HS-27A (cell line): ENCODE measurements around the gene SNAP23.

Experiments used
- DNase-seq: peaks from one replicate; pipeline ENCODE4 v3.0.0-alpha.2; 2012; ENCODE audit warnings: low read depth, missing footprints

The SNAP23 gene

DNA sequence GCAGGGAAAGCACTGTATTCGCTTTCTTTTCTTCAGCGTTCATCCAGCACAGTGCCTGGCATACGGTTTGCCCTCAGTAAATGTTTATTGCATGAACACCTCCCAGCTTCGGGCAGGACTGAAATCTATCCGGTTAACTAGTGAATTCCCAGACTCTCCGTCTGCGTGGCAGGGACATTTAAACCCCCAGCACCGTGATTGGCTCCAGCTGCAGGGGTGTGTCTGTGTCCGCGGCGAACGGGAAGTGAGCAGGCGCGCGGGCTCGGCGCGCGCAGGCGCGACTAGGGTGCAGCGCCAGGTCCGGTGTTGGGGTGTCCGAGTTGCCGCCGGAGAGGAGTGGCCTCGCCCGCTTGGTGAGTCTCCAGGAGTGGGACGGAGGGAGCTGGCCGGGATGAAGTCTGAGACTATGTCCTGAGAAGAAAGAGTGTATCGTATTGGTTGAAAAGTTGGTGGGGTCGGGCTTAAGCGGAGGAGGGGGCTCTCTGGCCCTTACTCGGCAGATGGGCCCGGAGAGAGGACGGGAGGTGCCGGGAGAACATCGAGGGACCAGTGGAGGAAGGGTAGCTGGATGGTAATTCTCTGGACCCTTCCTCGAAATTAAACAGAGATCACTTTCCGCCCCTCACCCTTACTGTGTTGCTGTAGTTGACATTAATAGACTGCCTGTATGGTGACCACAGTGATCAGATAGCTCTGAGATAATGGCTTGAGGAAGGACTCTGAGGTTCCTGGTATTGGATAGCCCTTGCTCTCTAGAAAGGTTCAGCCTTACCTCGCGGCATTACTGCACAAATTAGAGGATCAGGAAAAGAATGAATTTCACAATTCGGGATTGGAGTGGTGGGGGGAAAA lies at the start of gene SNAP23:
SNAP23 (plus strand) TSS at position 274 of the 852 bp plus-strand sequence. CDS start 16,213 bp downstream, outside the sequence.
- DNase-seq: peak; percentile 88

DNA sequence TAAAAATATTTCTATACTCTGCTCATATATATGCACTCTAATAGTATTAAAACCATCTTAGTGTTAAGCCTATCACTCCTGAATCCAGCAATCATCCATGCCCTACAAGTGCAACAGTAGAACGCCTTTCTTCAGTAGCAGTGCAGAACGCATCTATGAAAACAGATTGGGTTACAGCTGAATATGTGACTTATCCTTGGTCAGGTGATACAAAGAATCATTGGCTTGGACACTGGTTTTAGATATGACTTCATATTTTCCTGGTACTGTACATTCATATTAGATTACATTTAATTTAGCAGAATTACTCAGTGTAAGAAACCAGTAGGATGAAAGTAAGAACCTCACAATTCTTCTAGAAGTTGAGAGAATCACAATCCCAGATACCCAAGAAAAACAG lies 47.8 kb upstream of the SNAP23 start:
- no peak for DNase-seq

DNA sequence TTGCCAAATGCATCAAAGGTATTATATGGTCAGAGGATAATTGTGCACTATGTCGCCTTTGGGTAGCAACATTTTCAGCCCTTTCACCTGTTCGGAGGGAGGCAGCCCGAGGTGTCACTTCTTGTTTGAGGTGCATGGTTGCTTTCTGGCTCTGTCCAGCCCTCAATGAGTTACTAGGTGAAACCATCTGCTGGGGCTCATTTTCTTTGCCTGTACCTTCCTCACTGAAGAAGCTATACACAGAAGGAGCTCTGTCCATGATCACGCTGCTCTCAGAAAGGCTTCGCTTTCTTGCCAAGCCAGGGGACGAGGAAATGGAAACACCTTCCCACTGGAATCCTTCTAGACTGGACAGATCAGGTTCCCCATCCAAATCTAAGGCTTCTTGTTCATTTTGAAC lies 47.2 kb upstream of the SNAP23 start:
- no peak for DNase-seq

DNA sequence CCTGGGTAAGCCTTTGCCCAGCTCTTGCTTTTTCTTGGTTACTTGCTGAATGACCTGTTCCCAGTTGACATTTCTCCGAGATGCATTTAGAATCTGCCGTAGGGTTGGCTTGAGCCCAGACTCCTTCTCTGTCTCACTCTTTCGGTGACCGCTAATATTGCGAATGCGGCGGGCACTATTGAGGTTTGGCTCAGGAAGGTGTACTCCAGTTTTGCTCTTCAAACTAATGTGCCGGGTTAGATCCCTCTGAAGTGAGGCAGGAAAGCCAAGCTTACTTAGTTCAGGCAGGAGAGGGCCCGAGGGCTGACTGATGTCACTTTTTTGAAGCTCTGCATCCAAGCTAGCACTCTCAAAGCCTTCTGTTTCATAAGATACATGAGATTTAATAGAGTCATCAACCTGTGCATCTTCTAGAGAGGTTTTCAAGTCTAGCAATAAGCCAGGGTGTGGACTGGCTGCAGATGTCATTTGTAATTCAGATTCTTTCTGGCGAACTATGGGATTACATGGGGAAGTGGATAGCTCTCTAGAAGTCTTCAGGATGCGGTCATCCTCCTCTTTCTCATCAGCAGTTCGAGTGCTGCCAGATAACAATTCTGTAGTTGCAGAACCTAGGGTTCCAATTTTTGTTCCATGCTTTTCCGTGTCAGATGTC lies 45.5 kb upstream of the SNAP23 start:
- DNase-seq: no peak

GRCh38 chr15:42450425-42450790 lies 45.0 kb upstream of the SNAP23 start:
- DNase-seq: no peak

DNA sequence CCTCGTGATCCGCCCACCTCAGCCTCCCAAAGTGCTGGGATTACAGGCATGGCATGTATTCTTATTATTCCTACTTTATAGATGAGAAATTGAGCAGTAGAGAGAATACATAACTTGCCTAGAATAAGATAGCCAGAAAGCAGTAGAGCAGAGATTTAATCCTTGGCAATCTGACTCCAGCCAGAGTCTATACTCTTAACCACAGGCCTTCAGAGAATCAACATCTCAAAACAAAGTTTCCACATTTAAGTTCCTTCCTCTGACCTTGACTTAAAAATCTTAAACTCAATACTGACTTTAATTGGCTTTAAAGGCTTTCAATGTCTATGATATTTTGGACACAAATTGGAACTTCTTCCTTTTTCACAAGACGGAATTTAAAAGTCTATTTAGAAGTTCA lies 41.6 kb upstream of the SNAP23 start:
- no peak for DNase-seq

DNA sequence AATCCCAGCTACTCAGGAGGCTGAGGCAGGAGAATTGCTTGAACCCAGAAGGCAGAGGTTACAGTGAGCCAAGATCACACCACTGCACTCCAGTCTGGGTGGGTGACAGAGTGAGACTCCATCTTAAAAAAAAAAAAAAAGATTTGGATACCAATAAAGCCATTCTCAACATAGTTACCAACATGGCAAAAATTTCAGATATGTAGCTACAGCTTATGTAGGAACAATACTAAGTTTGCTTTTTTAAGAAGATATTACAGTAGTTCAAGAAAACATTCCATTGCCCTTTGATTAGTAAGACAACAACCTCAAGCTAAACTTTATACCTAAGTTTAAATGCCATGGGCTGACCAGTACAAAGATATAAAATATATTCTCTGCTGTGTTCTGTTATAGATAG lies 38.9 kb upstream of the SNAP23 start:
- DNase-seq: no peak

- DNase-seq: no peak
Measured at GRCh38 chr15:42456971-42457370, 38.5 kb upstream of the SNAP23 start.

- peak; percentile 59 for DNase-seq
Measured at GRCh38 chr15:42457445-42458442, 37.7 kb upstream of the SNAP23 start.

- no peak for DNase-seq
Measured at GRCh38 chr15:42461261-42461660, 34.2 kb upstream of the SNAP23 start.

- no peak for DNase-seq
Measured at GRCh38 chr15:42465520-42466259, 29.7 kb upstream of the SNAP23 start.

DNA sequence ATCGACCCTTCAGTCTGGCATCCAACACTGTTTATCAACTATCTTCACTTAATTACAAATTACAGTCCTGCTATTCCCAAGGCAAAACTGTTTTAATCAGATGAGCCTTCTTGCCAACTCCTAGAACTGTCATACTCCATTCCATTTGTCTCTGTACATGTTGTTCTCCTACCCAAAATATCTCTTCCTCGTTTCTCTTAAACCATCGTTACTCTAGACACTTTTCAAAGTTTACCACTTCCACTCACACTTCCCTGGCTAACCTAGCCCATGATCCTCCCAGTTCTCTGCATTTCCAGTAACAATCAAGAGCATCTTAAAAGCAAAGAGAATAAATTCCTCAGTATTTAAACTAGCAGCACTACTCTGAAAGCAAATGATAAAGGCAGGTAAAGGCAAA lies 24.4 kb upstream of the SNAP23 start:
- no peak for DNase-seq

DNA sequence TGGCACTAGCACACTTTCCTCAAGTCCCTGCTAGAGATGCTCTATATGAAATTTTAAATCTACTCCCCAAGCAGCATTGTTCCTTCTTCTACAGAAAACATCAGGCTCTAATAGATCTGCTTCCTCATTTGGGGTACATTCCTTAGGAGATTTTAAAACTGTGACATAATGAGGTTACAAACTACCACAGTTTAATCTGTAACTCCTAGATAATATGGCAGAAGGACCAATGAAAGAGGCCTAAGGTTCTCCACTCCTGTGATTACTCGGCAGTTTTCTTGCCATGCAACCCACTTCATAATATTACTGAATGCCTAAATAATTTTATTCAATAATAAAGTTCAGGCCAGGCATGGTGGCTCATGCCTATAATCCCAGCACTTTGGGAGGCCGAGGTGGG lies 20.6 kb upstream of the SNAP23 start:
- no peak for DNase-seq

- DNase-seq: no peak
Measured at GRCh38 chr15:42482701-42483100, 12.7 kb upstream of the SNAP23 start.

GRCh38 chr15:42483677-42484076 lies 11.8 kb upstream of the SNAP23 start:
- DNase-seq: no peak

DNA sequence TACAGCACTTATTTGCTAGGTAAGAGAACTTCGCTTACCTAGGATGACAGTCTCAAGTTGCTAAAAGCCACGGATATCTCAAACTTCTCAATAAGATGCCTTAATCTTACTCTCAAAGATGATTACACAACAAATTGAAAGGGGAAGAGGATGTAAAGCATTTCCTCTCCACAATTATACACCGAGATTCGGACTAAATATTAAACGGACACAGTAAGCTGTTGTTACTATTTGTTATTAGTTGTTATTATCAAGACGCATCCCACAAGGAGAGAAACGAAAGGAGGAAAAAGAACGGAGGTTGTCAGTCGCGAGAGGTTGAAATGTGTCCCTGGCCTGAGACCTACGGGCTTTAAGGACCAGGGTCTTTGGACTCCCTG lies 5.2 kb upstream of the SNAP23 start:
- DNase-seq: no peak

GRCh38 chr15:42490671-42491538 lies 4.5 kb upstream of the SNAP23 start, which contains the start of gene ZNF106:
Gene ZNF106, minus strand, starts transcription at chr15:42491141. Its CDS starts 18,852 bp downstream, at chr15:42472289.
- DNase-seq: peak; percentile 82

GRCh38 chr15:42491539-42492225 lies 3.8 kb upstream of the SNAP23 start:
- DNase-seq: peak; percentile 75

- no peak for DNase-seq
Measured at GRCh38 chr15:42493679-42494078, 1.8 kb upstream of the SNAP23 start.

GRCh38 chr15:42494998-42495360 lies 455 bp upstream of the SNAP23 start:
- DNase-seq: no peak
